ENCODE measurements around the gene KCMF1. TPM values are rescaled to one million over a fixed set of nuclear protein-coding genes. Genes with fewer than 3 reads are reported as not detected.

KCMF1 gene
- total and polyA plus RNA-seq, 12 donors, result 9.7 to 74.2 (median 45.4) TPM

GRCh38 chr2:84938194-84938879 is 32.6 kb upstream of the KCMF1 start:
- Histone ChIP-seq H3K9me3 (replicated peaks in 1 of 3) (no peaks in the 10 kb centered on the region), H3K4me3 (no peak overlapping the region), H3K36me3 (replicated peaks in 1 of 2) (no peaks in the 10 kb centered on the region), H3K27ac (no peak overlapping the region), H3K4me1 (replicated peaks in 1 of 2) (no peaks in the 10 kb centered on the region), H3K27me3 (no peaks in the 10 kb centered on the region)
- intact Hi-C loops (cut with DNase I), result no loop called here
- WGBS, 4 donors, result 76 to 83% (median 80%) methylated on average over 5 of the region's 5 CpGs
- no peak for DNase-seq
- TF ChIP-seq POLR2A (IDR thresholded peaks at IDR 0.05) (no peak), CTCF (IDR thresholded peaks at IDR 0.05) (no peak)

GRCh38 chr2:84939426-84940087 is 31.4 kb upstream of the KCMF1 start:
- H3K27me3 ChIP-seq, result no peaks in the 10 kb centered on the region
- H3K9me3 ChIP-seq (replicated peaks in 1 of 3), result no peaks in the 10 kb centered on the region
- H3K36me3 ChIP-seq (replicated peaks in 1 of 2), result no peaks in the 10 kb centered on the region
- intact Hi-C loops (cut with DNase I), result no loop called here
- WGBS, 4 donors, result 60 to 68% (median 65%) methylated on average over 9 of the region's 9 CpGs
- no peak overlapping the region for H3K4me3 ChIP-seq
- no peaks in the 10 kb centered on the region for H3K4me1 ChIP-seq (replicated peaks in 1 of 2)
- no peak for TF ChIP-seq CTCF (IDR thresholded peaks at IDR 0.05)
- TF ChIP-seq POLR2A (IDR thresholded peaks at IDR 0.05), result no peak
- no peak overlapping the region for H3K27ac ChIP-seq
- no peak for DNase-seq

- no peak overlapping the region for H3K4me3 ChIP-seq
Observed at GRCh38 chr2:84940088-84940470, 30.9 kb upstream of the KCMF1 start.

More at GRCh38 chr2:84940088-84940470, 30.9 kb upstream of the KCMF1 start:
- no peaks in the 10 kb centered on the region for H3K4me1 ChIP-seq (replicated peaks in 1 of 2)
- no peaks in the 10 kb centered on the region for H3K36me3 ChIP-seq (replicated peaks in 1 of 2)
- H3K27ac ChIP-seq, result no peak overlapping the region
- H3K9me3 ChIP-seq (replicated peaks in 1 of 3), result no peaks in the 10 kb centered on the region
- 74 to 86% (median 77%) methylated on average over 2 to 3 of the region's 3 CpGs for WGBS, 4 donors
- intact Hi-C loops (cut with DNase I), result no loop called here
- no peaks in the 10 kb centered on the region for H3K27me3 ChIP-seq
- no peak for DNase-seq
- TF ChIP-seq POLR2A (IDR thresholded peaks at IDR 0.05), result no peak
- no peak for TF ChIP-seq CTCF (IDR thresholded peaks at IDR 0.05)

Data from adrenal gland (tissue), 12 donors.